Uterus (tissue), 2 donors: ENCODE results near the gene ATP11A.

Source experiments
- CTCF ChIP-seq, 4 experiments: fragments of 200-600 bp in 2 of 4; fragments of 450-650 bp in 2 of 4; sonication (generic) in 2 of 4; IDR thresholded peaks; one replicate each; pipeline ENCODE4 v1.5.1; 2016 to 2019; ENCODE audit warnings: antibody characterized with exemption in 4 of 4, mild to moderate bottlenecking in 2 of 4, moderate library complexity in 1 of 4
- POLR2A ChIP-seq, 2 donors: fragments of 450-650 bp; IDR thresholded peaks; one replicate each; pipeline ENCODE4 v1.6.1; 2016; ENCODE audit warnings: antibody characterized with exemption in 2 of 2, mild to moderate bottlenecking in 1 of 2, moderate library complexity in 1 of 2

- no peak for TF ChIP-seq CTCF (IDR thresholded peaks at IDR 0.05)
- TF ChIP-seq POLR2A (IDR thresholded peaks at IDR 0.05), result no peak
These were observed 138.9 kb downstream of the ATP11A start for GRCh38 chr13:112828756-112829155.
